Measurements from ENCODE around the gene PLEK. TPM values are rescaled to one million over a fixed set of nuclear protein-coding genes. Genes with fewer than 3 reads are reported as not detected.
A peak's percentile ranks its signal among the peaks of the same experiment; 100 is the strongest.

Gene PLEK
- total and polyA plus RNA-seq, 9 of the 15 experiments (the other 6 are each of a cell fraction or from before 2014, with no cell fraction given) = 0.14 to 1.2 (median 0.36) TPM

GRCh38 chr2:68420254-68420910, 55.3 kb downstream of the PLEK start (continued):
- TF ChIP-seq CUX1 (CRISPR knock-in tag; IDR thresholded peaks at IDR 0.05) (no peak), FOSL1 (tag; conservative IDR thresholded peaks at IDR 0.05) (peak; percentile 58; the same call in 1 of the 2 replicates), TAL1 (IDR thresholded peaks at IDR 0.05) (peak; percentile 3; the same call in 1 of the 2 replicates), TAF9B (IDR thresholded peaks at IDR 0.05; ENCODE audit: partially characterized antibody) (peak; percentile 27), TCF15 (CRISPR knock-in tag; IDR thresholded peaks at IDR 0.05) (peak; percentile 85; the same call in 1 of the 2 replicates), EP400 (IDR thresholded peaks at IDR 0.05) (peak; percentile 80), NR2C2 (CRISPR knock-in tag; IDR thresholded peaks at IDR 0.05) (no peak), NR2C2 (tag; IDR thresholded peaks at IDR 0.05) (peak; percentile 55), BRD9 (IDR thresholded peaks at IDR 0.05; ENCODE audit: low read depth, partially characterized antibody) (peak; percentile 83), BCLAF1 (IDR thresholded peaks at IDR 0.05; ENCODE audit: borderline replicate concordance in 1 of 2, control insufficient read depth in 1 of 2, low read depth in 2 of 2, low read length in 1 of 2) (no peak), CBX5 (IDR thresholded peaks at IDR 0.05; ENCODE audit: borderline replicate concordance, low read depth) (no peak), ATF7 (IDR thresholded peaks at IDR 0.05) (peak; percentile 96), POLR2B (IDR thresholded peaks at IDR 0.05; ENCODE audit: low read depth, partially characterized antibody) (no peak)
- TF ChIP-seq, protein P1, sequence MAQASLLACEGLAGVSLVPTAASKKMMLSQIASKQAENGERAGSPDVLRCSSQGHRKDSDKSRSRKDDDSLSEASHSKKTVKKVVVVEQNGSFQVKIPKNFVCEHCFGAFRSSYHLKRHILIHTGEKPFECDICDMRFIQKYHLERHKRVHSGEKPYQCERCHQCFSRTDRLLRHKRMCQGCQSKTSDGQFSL (CRISPR knock-in tag; IDR thresholded peaks at IDR 0.05) = no peak
- TF ChIP-seq, protein P1 (tag; IDR thresholded peaks at IDR 0.05) = 0 out of 4 replicates have a peak, but pooled peaks of 1 of the 2 experiments have one; percentile 35
- TF ChIP-seq, protein P2, sequence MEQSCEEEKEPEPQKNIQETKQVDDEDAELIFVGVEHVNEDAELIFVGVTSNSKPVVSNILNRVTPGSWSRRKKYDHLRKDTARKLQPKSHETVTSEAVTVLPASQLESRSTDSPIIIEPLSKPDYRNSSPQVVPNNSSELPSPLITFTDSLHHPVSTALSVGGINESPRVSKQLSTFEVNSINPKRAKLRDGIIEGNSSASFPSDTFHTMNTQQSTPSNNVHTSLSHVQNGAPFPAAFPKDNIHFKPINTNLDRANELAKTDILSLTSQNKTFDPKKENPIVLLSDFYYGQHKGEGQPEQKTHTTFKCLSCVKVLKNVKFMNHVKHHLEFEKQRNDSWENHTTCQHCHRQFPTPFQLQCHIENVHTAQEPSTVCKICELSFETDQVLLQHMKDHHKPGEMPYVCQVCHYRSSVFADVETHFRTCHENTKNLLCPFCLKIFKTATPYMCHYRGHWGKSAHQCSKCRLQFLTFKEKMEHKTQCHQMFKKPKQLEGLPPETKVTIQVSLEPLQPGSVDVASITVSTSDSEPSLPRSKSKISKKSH (CRISPR knock-in tag; IDR thresholded peaks at IDR 0.05) = no peak
